B cell (primary cell): ENCODE data around the gene SEMA3B. TPM values are rescaled to one million over a fixed set of nuclear protein-coding genes. Genes with fewer than 3 reads are reported as not detected.
"Not testable (repeated sequence)": the region's sequence is repeated elsewhere in the genome, so short reads cannot be mapped to it uniquely, and the experiment has no call there.

Experiments
- ATAC-seq: fragments of 200-7000 bp; cut with Tn5 transposase; one replicate; pipeline ENCODE4 v1.10.0; 2021; ENCODE audit warnings: low read depth, mild to moderate bottlenecking, moderate number of reproducible peaks, moderate library complexity
- CTCF ChIA-PET: fragments of 350-600 bp; sonication (Branson Sonifier 250); formaldehyde crosslinking; loops from one replicate; lab custom pipeline; 2021; ENCODE audit warnings: antibody characterized with exemption, inconsistent platforms; lab: Charles Lee
- POLR2A ChIA-PET: fragments of 350-600 bp; sonication (Branson Sonifier 250); formaldehyde crosslinking; loops from one replicate; lab custom pipeline; 2021; ENCODE audit warnings: antibody characterized with exemption; lab: Charles Lee
- DNase-seq: peaks from one replicate; pipeline ENCODE4 v3.0.0; 2013
- H2AFZ ChIP-seq: 2 replicates; pipeline ENCODE4 v1.6.1; 2012; ENCODE audit warnings: mild to moderate bottlenecking, low read depth, low read length; ENCODE audit not compliant: insufficient read depth, poor library complexity, severe bottlenecking
- H3K27ac ChIP-seq, 2 donors: 1 replicate in 1 of 2; 2 replicates in 1 of 2; pipeline ENCODE4 v1.5.1; 2012 to 2013; ENCODE audit warnings: low read length in 2 of 2, mild to moderate bottlenecking in 2 of 2, moderate library complexity in 1 of 2
- H3K27me3 ChIP-seq, 4 experiments: fragments of 200-600 bp in 1 of 4; sonication (generic) in 1 of 4; replicated peaks in 1 of 4; 1 replicate in 2 of 4; 2 replicates in 2 of 4; pipeline versions ENCODE4 v1.6.1 to v1.7.0; 2013 to 2016; ENCODE audit warnings: low read length in 3 of 4, mild to moderate bottlenecking in 2 of 4, mixed read lengths in 1 of 4, moderate library complexity in 1 of 4; ENCODE audit not compliant: insufficient read depth in 4 of 4, control insufficient read depth in 3 of 4; ENCODE audit errors: control extremely low read depth in 1 of 4
- H3K36me3 ChIP-seq, 2 experiments: replicated peaks in 1 of 2; 1 replicate in 1 of 2; 2 replicates in 1 of 2; pipeline versions ENCODE4 v1.6.1 to v1.7.1; 2013; ENCODE audit warnings: low read length in 1 of 2; ENCODE audit not compliant: insufficient read depth in 2 of 2, control insufficient read depth in 1 of 2; ENCODE audit errors: control extremely low read depth in 1 of 2, extremely low read depth in 1 of 2
- H3K4me1 ChIP-seq, 2 donors: fragments of 200-600 bp in 1 of 2; sonication (generic) in 1 of 2; 1 replicate in 1 of 2; 2 replicates in 1 of 2; pipeline versions ENCODE4 v1.5.1 to v1.6.1; 2013 to 2017; ENCODE audit warnings: low read length in 2 of 2; ENCODE audit not compliant: control insufficient read depth in 2 of 2, insufficient read depth in 2 of 2
- H3K4me2 ChIP-seq: replicated peaks from 2 replicates; pipeline ENCODE3; 2012; ENCODE audit warnings: mild to moderate bottlenecking, low read depth, low read length; ENCODE audit not compliant: poor library complexity, severe bottlenecking
- H3K4me3 ChIP-seq, 5 experiments: fragments of 200-600 bp in 1 of 5; sonication (generic) in 1 of 5; 1 replicate in 3 of 5; 2 replicates in 2 of 5; pipeline versions ENCODE4 v1.5.1 to v1.7.0; 2011 to 2016; ENCODE audit warnings: low read length in 4 of 5, mild to moderate bottlenecking in 4 of 5, low read depth in 2 of 5, control low read depth in 1 of 5, moderate library complexity in 1 of 5; ENCODE audit not compliant: insufficient read depth in 1 of 5; ENCODE audit errors: control extremely low read depth in 1 of 5, extremely low read depth in 1 of 5
- H3K79me2 ChIP-seq: fragments of 200-600 bp; sonication (generic); one replicate; pipeline ENCODE4 v1.6.0; 2016; ENCODE audit warnings: low read length; ENCODE audit not compliant: control insufficient read depth, insufficient read depth
- H3K9ac ChIP-seq: fragments of 200-600 bp; sonication (generic); 2 replicates; pipeline ENCODE4 v1.6.1; 2017; ENCODE audit warnings: mild to moderate bottlenecking, low read length, moderate library complexity
- H3K9me3 ChIP-seq, 3 donors: one replicate each; pipeline versions ENCODE4 v1.6.1 to v1.7.1; 2013; ENCODE audit warnings: low read length in 2 of 3; ENCODE audit not compliant: control insufficient read depth in 2 of 3, insufficient read depth in 1 of 3; ENCODE audit errors: control extremely low read depth in 1 of 3
- H4K20me1 ChIP-seq: 2 replicates; pipeline ENCODE4 v1.6.0; 2012; ENCODE audit warnings: mild to moderate bottlenecking, low read length; ENCODE audit not compliant: insufficient read depth, control insufficient read depth, poor library complexity, severe bottlenecking
- H3K27ac Mint-ChIP-seq: one replicate; pipeline ENCODE4 v1.8.0; 2021; ENCODE audit warnings: mixed read lengths
- H3K27me3 Mint-ChIP-seq: one replicate; pipeline ENCODE4 v1.8.0; 2021; ENCODE audit warnings: mixed read lengths
- H3K4me1 Mint-ChIP-seq: one replicate; pipeline ENCODE4 v1.8.0; 2021; ENCODE audit warnings: mixed read lengths
- H3K4me3 Mint-ChIP-seq: one replicate; pipeline ENCODE4 v1.8.0; 2021; ENCODE audit warnings: mixed read lengths
- H3K9me3 Mint-ChIP-seq: one replicate; pipeline ENCODE4 v1.8.0; 2022; ENCODE audit warnings: mixed read lengths; ENCODE audit not compliant: insufficient read depth
- EZH2 ChIP-seq: IDR thresholded peaks from 2 replicates; pipeline ENCODE4 v1.6.1; 2012; ENCODE audit warnings: borderline replicate concordance, low read depth, mild to moderate bottlenecking, moderate library complexity, low read length; ENCODE audit not compliant: insufficient read depth, poor library complexity, severe bottlenecking
- WGBS: methylation state at CpG from one replicate; pipeline ENCODE4 v1.1.5; 2013; ENCODE audit warnings: missing lambda C conversion rate; ENCODE audit not compliant: insufficient coverage; 5-methylcytosine and 5-hydroxymethylcytosine counted together
- intact Hi-C: fragments of 100-400 bp; cut with micrococcal nuclease; formaldehyde crosslinking; loops from one replicate; pipeline ENCODE4 v1.10.0; 2022
- polyA plus RNA-seq: library from polyadenylated mRNA; depleted of rRNA; stranded (reverse); fragments of >200 nt; gene quantifications from 2 replicates; pipeline ENCODE4 v1.2.3, GENCODE V29; 2012
- total RNA-seq, 2 donors: library from RNA; stranded (reverse); fragments of 120-200 nt in 1 of 2; gene quantifications; 1 replicate in 1 of 2; 2 replicates in 1 of 2; pipeline versions ENCODE4 v1.2.3 to v1.2.4, GENCODE V29; 2013 to 2022
- TF ChIP-seq, protein P1 (sequence below): fragments of 200-600 bp; IDR thresholded peaks from one replicate; pipeline ENCODE4 v1.8.0; 2022; ENCODE audit warnings: antibody characterized with exemption, mild to moderate bottlenecking

The SEMA3B gene
- total and polyA plus RNA-seq, 2 donors (not counting 1 experiment from before 2014, with no cell fraction given) = 0.34 to 0.52 TPM

DNA sequence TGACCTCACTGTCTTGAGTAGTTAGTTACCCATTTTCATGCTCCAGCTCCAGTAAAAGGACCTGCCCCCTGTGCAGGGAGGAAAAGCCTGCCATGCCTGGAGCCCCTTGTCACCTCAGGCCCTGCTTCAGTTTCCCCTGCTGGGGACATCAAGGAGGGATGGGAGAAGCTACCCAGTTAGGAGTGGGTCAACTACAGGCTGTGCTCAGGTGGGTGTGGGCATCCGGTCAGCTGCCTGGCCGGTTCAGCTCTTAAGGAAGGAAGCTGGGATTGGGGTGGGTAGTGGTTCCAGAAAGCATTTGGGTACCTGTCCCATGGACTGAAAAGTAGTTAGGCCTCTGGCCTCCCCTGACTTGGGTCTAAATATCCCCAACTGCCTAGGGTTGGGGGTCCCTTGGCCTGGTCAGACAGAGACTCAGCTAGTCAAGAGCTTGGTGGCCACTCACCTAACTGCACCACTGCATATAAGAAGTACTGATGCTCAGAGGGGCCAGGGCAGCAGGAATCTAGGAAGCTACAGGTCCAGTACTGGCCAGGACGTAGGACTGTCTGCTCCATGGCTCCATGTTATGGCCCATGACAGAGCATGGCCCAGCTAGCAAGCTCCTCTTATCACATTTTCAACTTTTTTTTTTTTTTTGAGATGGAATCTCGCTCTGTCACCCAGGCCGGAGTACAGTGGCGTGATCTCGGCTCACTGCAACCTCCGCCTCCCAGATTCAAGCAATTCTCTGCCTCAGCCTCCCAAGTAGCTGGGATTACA lies 10.5 kb downstream of the SEMA3B start:
- 92% methylated on average over 1 of the region's 8 CpGs for WGBS
- H3K9me3 Mint-ChIP-seq = no peaks in the 10 kb centered on the region
- CTCF ChIA-PET = interaction anchor here (0.8 to 3.1 kb wide), 6 partner anchors 8 to 159 kb away, joined by 3 to 14 read pairs (median 4); partner anchors contain the start of gene HYAL2

DNA sequence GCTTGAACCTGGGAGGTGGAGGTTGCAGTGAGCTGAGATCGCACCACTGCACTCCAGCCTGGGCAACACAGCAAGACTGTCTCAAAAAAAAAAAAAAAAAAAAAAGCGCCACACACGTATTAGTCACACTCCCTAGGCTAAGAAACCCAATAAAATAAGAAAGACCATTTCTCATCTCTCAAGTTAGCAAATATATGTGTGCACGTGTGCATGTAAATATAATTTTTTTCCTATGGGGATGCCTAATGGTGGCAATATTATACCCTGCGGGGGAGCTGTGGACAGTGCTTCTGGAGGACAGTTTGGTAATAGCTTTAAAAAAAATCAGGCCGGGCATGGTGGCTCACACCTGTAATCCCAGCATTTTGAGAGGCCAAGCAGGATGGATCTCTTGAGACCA lies 15.2 kb downstream of the SEMA3B start:
- DNase-seq, H3K4me1 Mint-ChIP-seq, H3K79me2 ChIP-seq, H2AFZ ChIP-seq, H3K4me3 ChIP-seq, H3K4me3 Mint-ChIP-seq, H3K9ac ChIP-seq, intact Hi-C loops, ATAC-seq, H3K9me3 ChIP-seq, H3K4me2 ChIP-seq, H3K9me3 Mint-ChIP-seq, H3K27me3 ChIP-seq, H4K20me1 ChIP-seq, CTCF ChIA-PET, H3K27me3 Mint-ChIP-seq, H3K27ac ChIP-seq, H3K4me1 ChIP-seq, H3K27ac Mint-ChIP-seq: not testable (repeated sequence)
- H3K36me3 ChIP-seq = peaks cover 0 to 16% of the 10 kb centered on the region in 2 experiments
- POLR2A ChIA-PET = interaction anchor here (0.7 kb wide), 1 partner anchor 1189 kb away, joined by 5 read pairs; no protein-coding TSS in a partner anchor
- WGBS = 100% methylated on average over 2 of the region's 6 CpGs

More for the DNA sequence above, 10.5 kb downstream of the SEMA3B start:
- intact Hi-C loops = no loop called here
- peaks cover 2% of the 10 kb centered on the region for H4K20me1 ChIP-seq
- no peaks in the 10 kb centered on the region for H3K36me3 ChIP-seq
- Mint-ChIP-seq H3K4me1 (peaks cover 14% of the 10 kb centered on the region), H3K4me3 (no peak overlapping the region), H3K27ac (no peak overlapping the region), H3K27me3 (peaks cover 18% of the 10 kb centered on the region)
- ATAC-seq (no peak), DNase-seq (no peak)
- H3K4me1 ChIP-seq = peaks cover 19 to 21% of the 10 kb centered on the region in 2 donors
- no peak overlapping the region for H3K4me3 ChIP-seq
- peaks cover 0 to 3% (median 0%) of the 10 kb centered on the region in 3 donors for H3K9me3 ChIP-seq
- no peak overlapping the region for H3K27ac ChIP-seq
- peaks cover 0 to 42% (median 14%) of the 10 kb centered on the region in 4 experiments for H3K27me3 ChIP-seq
- no peak overlapping the region for H3K4me2 ChIP-seq
- no peak overlapping the region for H2AFZ ChIP-seq
- H3K79me2 ChIP-seq = no peaks in the 10 kb centered on the region
- POLR2A ChIA-PET = no interaction called here
- no peak for TF ChIP-seq EZH2
- TF ChIP-seq, protein P1, sequence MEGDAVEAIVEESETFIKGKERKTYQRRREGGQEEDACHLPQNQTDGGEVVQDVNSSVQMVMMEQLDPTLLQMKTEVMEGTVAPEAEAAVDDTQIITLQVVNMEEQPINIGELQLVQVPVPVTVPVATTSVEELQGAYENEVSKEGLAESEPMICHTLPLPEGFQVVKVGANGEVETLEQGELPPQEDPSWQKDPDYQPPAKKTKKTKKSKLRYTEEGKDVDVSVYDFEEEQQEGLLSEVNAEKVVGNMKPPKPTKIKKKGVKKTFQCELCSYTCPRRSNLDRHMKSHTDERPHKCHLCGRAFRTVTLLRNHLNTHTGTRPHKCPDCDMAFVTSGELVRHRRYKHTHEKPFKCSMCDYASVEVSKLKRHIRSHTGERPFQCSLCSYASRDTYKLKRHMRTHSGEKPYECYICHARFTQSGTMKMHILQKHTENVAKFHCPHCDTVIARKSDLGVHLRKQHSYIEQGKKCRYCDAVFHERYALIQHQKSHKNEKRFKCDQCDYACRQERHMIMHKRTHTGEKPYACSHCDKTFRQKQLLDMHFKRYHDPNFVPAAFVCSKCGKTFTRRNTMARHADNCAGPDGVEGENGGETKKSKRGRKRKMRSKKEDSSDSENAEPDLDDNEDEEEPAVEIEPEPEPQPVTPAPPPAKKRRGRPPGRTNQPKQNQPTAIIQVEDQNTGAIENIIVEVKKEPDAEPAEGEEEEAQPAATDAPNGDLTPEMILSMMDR = no peak
- H3K9ac ChIP-seq = no peak overlapping the region
